Mesenchymal stem cell (in vitro differentiated cells and primary cell): ENCODE results near the gene ZDHHC1.

Experiments used
- DNase-seq: peaks from one replicate; pipeline ENCODE4 v3.0.0-alpha.2; 2013
- H2AFZ ChIP-seq: one replicate; pipeline ENCODE4 v1.6.1; 2013; ENCODE audit warnings: low read depth, mild to moderate bottlenecking, control low read depth, inconsistent platforms, low read length, moderate library complexity
- H2AK5ac ChIP-seq: 2 replicates; pipeline ENCODE4 v1.6.1; 2013; ENCODE audit warnings: low read length, moderate library complexity, mild to moderate bottlenecking, inconsistent platforms; ENCODE audit not compliant: severe bottlenecking
- H2BK120ac ChIP-seq: one replicate; pipeline ENCODE4 v1.6.1; 2013; ENCODE audit warnings: low read depth, mild to moderate bottlenecking, inconsistent platforms, low read length, moderate library complexity
- H2BK12ac ChIP-seq, 2 experiments: one replicate each; pipeline ENCODE4 v1.6.1; 2013; ENCODE audit warnings: inconsistent platforms in 2 of 2, low read length in 2 of 2, mild to moderate bottlenecking in 2 of 2, moderate library complexity in 2 of 2, control low read depth in 1 of 2
- H2BK15ac ChIP-seq: one replicate; pipeline ENCODE4 v1.6.1; 2013; ENCODE audit warnings: mild to moderate bottlenecking, low read depth, inconsistent platforms; ENCODE audit not compliant: poor library complexity, severe bottlenecking
- H2BK5ac ChIP-seq: 2 replicates; pipeline ENCODE4 v1.6.1; 2013; ENCODE audit warnings: low read depth, mild to moderate bottlenecking, low read length, control low read depth, inconsistent platforms; ENCODE audit not compliant: poor library complexity, severe bottlenecking
- H3K14ac ChIP-seq, 2 experiments: one replicate each; pipeline ENCODE4 v1.6.1; 2013; ENCODE audit warnings: inconsistent platforms in 2 of 2, low read length in 2 of 2, control low read depth in 1 of 2, mild to moderate bottlenecking in 1 of 2, moderate library complexity in 1 of 2
- H3K18ac ChIP-seq, 2 experiments: one replicate each; pipeline ENCODE4 v1.6.1; 2013; ENCODE audit warnings: inconsistent platforms in 2 of 2, low read length in 2 of 2, control low read depth in 1 of 2, low read depth in 1 of 2, mild to moderate bottlenecking in 1 of 2
- H3K23ac ChIP-seq, 2 experiments: one replicate each; pipeline ENCODE4 v1.6.1; 2013; ENCODE audit warnings: inconsistent platforms in 2 of 2, low read length in 2 of 2, mild to moderate bottlenecking in 2 of 2, moderate library complexity in 2 of 2, control low read depth in 1 of 2
- H3K27ac ChIP-seq: 2 replicates; pipeline ENCODE4 v1.5.1; 2013; ENCODE audit warnings: mild to moderate bottlenecking, moderate library complexity, low read length, control low read depth, inconsistent platforms; ENCODE audit not compliant: poor library complexity, severe bottlenecking
- H3K27me3 ChIP-seq, 2 experiments: 2 replicates each; pipeline versions ENCODE4 v1.6.1 to v1.7.0; 2013; ENCODE audit warnings: low read length in 2 of 2, mild to moderate bottlenecking in 2 of 2, moderate library complexity in 2 of 2, control low read depth in 1 of 2, inconsistent platforms in 1 of 2; ENCODE audit not compliant: control insufficient read depth in 1 of 2, insufficient read depth in 1 of 2
- H3K36me3 ChIP-seq, 2 experiments: 2 replicates each; pipeline versions ENCODE4 v1.6.1 to v1.7.0; 2013; ENCODE audit warnings: low read length in 2 of 2, control low read depth in 1 of 2, inconsistent platforms in 1 of 2, low read depth in 1 of 2, mild to moderate bottlenecking in 1 of 2; ENCODE audit not compliant: insufficient read depth in 2 of 2, control insufficient read depth in 1 of 2
- H3K4ac ChIP-seq, 2 experiments: one replicate each; pipeline ENCODE4 v1.6.1; 2013; ENCODE audit warnings: inconsistent platforms in 2 of 2, low read length in 2 of 2, mild to moderate bottlenecking in 2 of 2, moderate library complexity in 2 of 2, control low read depth in 1 of 2, low read depth in 1 of 2
- H3K4me1 ChIP-seq: 2 replicates; pipeline ENCODE4 v1.6.1; 2013; ENCODE audit warnings: low read depth, low read length, control low read depth; ENCODE audit not compliant: control insufficient read depth, insufficient read depth
- H3K4me2 ChIP-seq: 2 replicates; pipeline ENCODE4 v1.6.1; 2013; ENCODE audit warnings: low read length, mild to moderate bottlenecking, inconsistent platforms; ENCODE audit not compliant: poor library complexity, severe bottlenecking
- H3K4me3 ChIP-seq, 2 experiments: 2 replicates each; pipeline versions ENCODE4 v1.5.1 to v1.7.0; 2013; ENCODE audit warnings: low read length in 2 of 2, mild to moderate bottlenecking in 2 of 2, control low read depth in 1 of 2, low read depth in 1 of 2; ENCODE audit not compliant: insufficient read depth in 1 of 2
- H3K79me1 ChIP-seq: replicated peaks from 2 replicates; pipeline ENCODE4 v1.6.1; 2013; ENCODE audit warnings: mild to moderate bottlenecking, control low read depth, low read length, inconsistent platforms; ENCODE audit not compliant: poor library complexity, severe bottlenecking
- H3K9ac ChIP-seq: 2 replicates; pipeline ENCODE4 v1.7.0; 2013; ENCODE audit warnings: mild to moderate bottlenecking, low read length, moderate library complexity
- H3K9me3 ChIP-seq: 2 replicates; pipeline ENCODE4 v1.7.0; 2013; ENCODE audit warnings: mild to moderate bottlenecking, low read length; ENCODE audit not compliant: control insufficient read depth
- H4K8ac ChIP-seq: one replicate; pipeline ENCODE4 v1.6.1; 2013; ENCODE audit warnings: inconsistent platforms, mild to moderate bottlenecking, low read length, moderate library complexity
- H4K91ac ChIP-seq: one replicate; pipeline ENCODE4 v1.6.1; 2013; ENCODE audit warnings: mild to moderate bottlenecking, low read length, inconsistent platforms
- WGBS: methylation state at CpG from one replicate; pipeline ENCODE4 v1.1.7; 2013; ENCODE audit warnings: mixed read lengths; 5-methylcytosine and 5-hydroxymethylcytosine counted together

The ZDHHC1 gene

GRCh38 chr16:67438098-67438791 is 22.0 kb upstream of the ZDHHC1 start:
- H3K18ac ChIP-seq, result no peak overlapping the region
- DNase-seq, result no peak
- peaks cover 7% of the 10 kb centered on the region for H3K4me1 ChIP-seq
- no peak overlapping the region for H4K91ac ChIP-seq
- H3K4ac ChIP-seq, result no peak overlapping the region
- H3K79me1 ChIP-seq, result peaks cover 25% of the 10 kb centered on the region
- no peak overlapping the region for H2AFZ ChIP-seq
- no peak overlapping the region for H2BK15ac ChIP-seq
- no peak overlapping the region for H2BK5ac ChIP-seq
- H3K9me3 ChIP-seq, result no peaks in the 10 kb centered on the region
- H3K4me3 ChIP-seq, result no peak overlapping the region
- H3K27me3 ChIP-seq, result no peaks in the 10 kb centered on the region
- H3K36me3 ChIP-seq, result peaks cover 76 to 85% of the 10 kb centered on the region in 2 experiments
- H4K8ac ChIP-seq, result no peak overlapping the region
- H2BK120ac ChIP-seq, result no peak overlapping the region
- no peak overlapping the region for H3K27ac ChIP-seq
- H3K4me2 ChIP-seq, result no peak overlapping the region
- WGBS, result 94% methylated on average over 19 of the region's 20 CpGs
- no peak overlapping the region for H3K14ac ChIP-seq
- no peak overlapping the region for H3K9ac ChIP-seq
- H3K23ac ChIP-seq, result no peak overlapping the region
- no peak overlapping the region for H2BK12ac ChIP-seq
- no peak overlapping the region for H2AK5ac ChIP-seq

GRCh38 chr16:67437513-67437912 is 21.2 kb upstream of the ZDHHC1 start:
- Histone ChIP-seq H3K14ac (no peak overlapping the region), H2BK12ac (no peak overlapping the region)

GRCh38 chr16:67436640-67437193 is 20.4 kb upstream of the ZDHHC1 start:
- Histone ChIP-seq H3K18ac (no peak overlapping the region), H3K79me1 (peaks cover 16% of the 10 kb centered on the region), H2BK15ac (no peak overlapping the region), H4K8ac (peak overlapping the region; percentile 7), H3K4me2 (no peak overlapping the region), H3K9ac (no peak overlapping the region), H3K27me3 (peaks cover 2 to 4% of the 10 kb centered on the region in 2 experiments), H3K4ac (no peak overlapping the region), H2BK12ac (no peak overlapping the region), H3K4me1 (peaks cover 10% of the 10 kb centered on the region), H2BK5ac (no peak overlapping the region), H2AFZ (no peak overlapping the region), H3K27ac (no peak overlapping the region), H3K9me3 (no peaks in the 10 kb centered on the region), H3K36me3 (peaks cover 68 to 71% of the 10 kb centered on the region in 2 experiments), H3K23ac (no peak overlapping the region), H2BK120ac (no peak overlapping the region), H3K4me3 (no peak overlapping the region), H2AK5ac (no peak overlapping the region), H3K14ac (no peak overlapping the region), H4K91ac (no peak overlapping the region)
- WGBS, result 96% methylated on average over 23 of the region's 23 CpGs
- no peak for DNase-seq

More at GRCh38 chr16:67437513-67437912, 21.2 kb upstream of the ZDHHC1 start:
- Histone ChIP-seq H4K91ac (no peak overlapping the region), H3K4me3 (no peak overlapping the region), H3K18ac (no peak overlapping the region), H3K9ac (no peak overlapping the region), H2AK5ac (no peak overlapping the region), H3K23ac (no peak overlapping the region), H2AFZ (no peak overlapping the region), H3K79me1 (peaks cover 18% of the 10 kb centered on the region), H2BK15ac (no peak overlapping the region), H3K4ac (no peak overlapping the region), H2BK120ac (no peak overlapping the region), H3K4me2 (no peak overlapping the region), H3K4me1 (peaks cover 7% of the 10 kb centered on the region), H4K8ac (no peak overlapping the region), H3K36me3 (peaks cover 73 to 79% of the 10 kb centered on the region in 2 experiments), H3K9me3 (no peaks in the 10 kb centered on the region), H2BK5ac (no peak overlapping the region), H3K27me3 (no peaks in the 10 kb centered on the region), H3K27ac (no peak overlapping the region)
- DNase-seq, result no peak
- 100% methylated on average over 4 of the region's 4 CpGs for WGBS

DNA sequence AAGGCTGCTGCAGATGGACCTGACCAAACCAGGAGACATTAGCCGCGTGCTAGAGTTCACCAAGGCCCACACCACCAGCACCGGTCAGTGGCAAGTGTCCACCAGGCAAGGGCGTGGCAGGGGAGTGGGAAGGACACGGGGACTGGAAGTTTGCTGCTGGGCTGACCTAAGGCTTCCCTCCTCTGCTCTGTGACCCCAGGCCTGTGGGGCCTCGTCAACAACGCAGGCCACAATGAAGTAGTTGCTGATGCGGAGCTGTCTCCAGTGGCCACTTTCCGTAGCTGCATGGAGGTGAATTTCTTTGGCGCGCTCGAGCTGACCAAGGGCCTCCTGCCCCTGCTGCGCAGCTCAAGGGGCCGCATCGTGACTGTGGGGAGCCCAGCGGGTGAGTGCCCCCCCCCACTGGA is 19.5 kb upstream of the ZDHHC1 start:
- no peak for DNase-seq
- Histone ChIP-seq H3K9me3 (no peaks in the 10 kb centered on the region), H3K4ac (no peak overlapping the region), H2AFZ (no peak overlapping the region), H4K8ac (no peak overlapping the region), H3K18ac (no peak overlapping the region), H3K9ac (no peak overlapping the region), H2AK5ac (no peak overlapping the region), H3K4me2 (no peak overlapping the region), H2BK15ac (no peak overlapping the region), H4K91ac (no peak overlapping the region), H3K36me3 (peaks cover 58 to 63% of the 10 kb centered on the region in 2 experiments), H3K14ac (no peak overlapping the region), H3K27me3 (peaks cover 3 to 8% of the 10 kb centered on the region in 2 experiments), H3K27ac (no peak overlapping the region), H3K23ac (no peak overlapping the region), H3K4me1 (peaks cover 15% of the 10 kb centered on the region), H2BK12ac (no peak overlapping the region), H2BK120ac (no peak overlapping the region), H3K79me1 (peaks cover 9% of the 10 kb centered on the region), H3K4me3 (no peak overlapping the region), H2BK5ac (no peak overlapping the region)
- WGBS, result 97% methylated on average over 16 of the region's 16 CpGs
